Calu3 (cell line): Measurements from ENCODE around the gene TRMT112. TPM values are rescaled to one million over a fixed set of nuclear protein-coding genes. Genes with fewer than 3 reads are reported as not detected.

Source experiments
- BruUV-seq: library from RNA; stranded (reverse); fragments of 400-500 nt; replicated peaks from 2 replicates; lab custom pipeline; 2021; lab: Mats Ljungman, UMichigan
- CTCF ChIA-PET: fragments of 300-600 bp; sonication (Branson Sonifier 250); formaldehyde crosslinking; loops from one replicate; lab custom pipeline; 2022; ENCODE audit warnings: antibody characterized with exemption; lab: Charles Lee
- DNase-seq: peaks from one replicate; pipeline ENCODE4 v3.0.0; 2022
- H3K27ac Mint-ChIP-seq: one replicate; pipeline ENCODE4 v1.8.0; 2022; ENCODE audit warnings: mixed read lengths; ENCODE audit not compliant: unreplicated experiment
- H3K27me3 Mint-ChIP-seq: one replicate; pipeline ENCODE4 v1.8.0; 2022; ENCODE audit warnings: mixed read lengths; ENCODE audit not compliant: unreplicated experiment
- H3K36me3 Mint-ChIP-seq: one replicate; pipeline ENCODE4 v1.8.0; 2022; ENCODE audit warnings: mild to moderate bottlenecking, moderate library complexity, mixed read lengths; ENCODE audit not compliant: insufficient read depth, unreplicated experiment
- H3K4me1 Mint-ChIP-seq: one replicate; pipeline ENCODE4 v1.8.0; 2022; ENCODE audit warnings: mild to moderate bottlenecking, low read depth, mixed read lengths; ENCODE audit not compliant: unreplicated experiment
- H3K4me3 Mint-ChIP-seq: one replicate; pipeline ENCODE4 v1.8.0; 2022; ENCODE audit warnings: mild to moderate bottlenecking, low read depth, moderate library complexity, mixed read lengths; ENCODE audit not compliant: unreplicated experiment
- H3K9me3 Mint-ChIP-seq: one replicate; pipeline ENCODE4 v1.8.0; 2022; ENCODE audit warnings: low read depth, mixed read lengths; ENCODE audit not compliant: unreplicated experiment
- CTCF ChIP-seq: fragments of 200-600 bp; IDR thresholded peaks from one replicate; pipeline ENCODE4 v1.8.0; 2022; ENCODE audit warnings: antibody characterized with exemption; ENCODE audit not compliant: unreplicated experiment
- intact Hi-C: fragments of 100-400 bp; cut with micrococcal nuclease; formaldehyde crosslinking; loops from one replicate; pipeline ENCODE4 v1.10.0; 2022; ENCODE audit not compliant: unreplicated experiment
- total RNA-seq: library from RNA; stranded (reverse); gene quantifications from 2 replicates; pipeline ENCODE4 v1.2.3, GENCODE V29; 2022

The TRMT112 gene
- total RNA-seq, 1 experiment from 2014 or later, result 197 TPM

- BruUV-seq, result no TSS peak
- CTCF ChIA-PET, result no interaction called here
- DNase-seq, result no peak
- Mint-ChIP-seq H3K4me1 (peaks cover 7% of the 10 kb centered on the region), H3K9me3 (no peaks in the 10 kb centered on the region), H3K27me3 (peaks cover 83% of the 10 kb centered on the region), H3K36me3 (peaks cover 7% of the 10 kb centered on the region), H3K4me3 (peak overlapping the region; percentile 24), H3K27ac (no peak overlapping the region)
- TF ChIP-seq CTCF, result no peak
- intact Hi-C loops, result no loop called here
Measured at GRCh38 chr11:64292460-64293254, 24.7 kb downstream of the TRMT112 start.

DNA sequence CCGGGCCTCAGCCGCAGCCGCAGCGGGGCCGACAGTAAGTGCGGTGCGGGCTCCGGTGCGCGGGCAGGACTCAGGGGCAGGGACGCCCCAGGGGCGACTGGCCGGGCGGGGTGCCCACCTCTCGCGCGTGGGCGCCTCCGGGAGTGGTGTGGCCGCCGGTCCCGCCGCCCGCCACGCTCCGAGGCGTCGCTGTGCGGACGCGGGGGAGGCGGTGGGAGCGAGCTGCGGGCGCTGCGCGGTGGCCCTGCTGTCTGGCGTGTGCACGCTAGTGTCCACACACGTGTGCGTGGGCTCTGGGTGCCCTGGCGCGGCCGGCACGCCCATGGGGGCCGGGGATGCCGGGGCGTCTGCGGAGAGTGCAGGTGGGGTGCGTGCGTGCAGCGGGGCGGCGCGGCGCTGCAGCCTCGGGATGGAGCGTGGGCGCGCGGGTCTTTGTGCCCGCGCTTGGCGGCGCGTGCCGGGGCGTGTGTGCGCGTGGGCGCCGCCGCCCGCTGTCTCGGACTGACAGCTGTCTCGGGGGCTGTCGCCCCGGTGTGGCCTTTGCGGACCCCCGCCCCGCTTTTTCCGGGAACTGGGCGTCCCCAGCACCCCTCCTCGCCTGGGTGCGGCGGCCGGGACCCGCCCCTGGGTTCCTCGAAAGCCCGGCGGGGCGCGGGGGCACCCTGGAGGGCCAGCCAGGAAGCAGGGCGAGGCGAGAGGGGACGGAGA lies 25.5 kb downstream of the TRMT112 start:
- no TSS peak for BruUV-seq
- DNase-seq, result no peak
- Mint-ChIP-seq H3K27me3 (peaks cover 76% of the 10 kb centered on the region), H3K4me3 (peak overlapping the region; percentile 24), H3K27ac (no peak overlapping the region), H3K9me3 (no peaks in the 10 kb centered on the region), H3K36me3 (peaks cover 9% of the 10 kb centered on the region), H3K4me1 (peaks cover 9% of the 10 kb centered on the region)
- CTCF ChIA-PET, result no interaction called here
- intact Hi-C loops, result no loop called here
- TF ChIP-seq CTCF, result no peak

GRCh38 chr11:64291262-64291751 lies 26.1 kb downstream of the TRMT112 start, which contains the start of gene KCNK4:
KCNK4 (plus strand) TSS chr11:64291302; CDS start chr11:64293019, 1,717 bp downstream.
- Mint-ChIP-seq H3K4me3 (peak within 1 kb of the TSS; percentile 12), H3K4me1 (peaks cover 15% of the 10 kb centered on the region), H3K36me3 (peaks cover 12% of the 10 kb centered on the region), H3K27ac (no peak within 1 kb of the TSS), H3K27me3 (peaks cover 70% of the 10 kb centered on the region), H3K9me3 (no peaks in the 10 kb centered on the region)
- no peak for DNase-seq
- intact Hi-C loops, result no loop called here
- CTCF ChIA-PET, result interaction anchor here (1.2 kb wide), 1 partner anchor 7 kb away, joined by 3 read pairs; no protein-coding TSS in a partner anchor
- TF ChIP-seq CTCF, result no peak
- no TSS peak for BruUV-seq

DNA sequence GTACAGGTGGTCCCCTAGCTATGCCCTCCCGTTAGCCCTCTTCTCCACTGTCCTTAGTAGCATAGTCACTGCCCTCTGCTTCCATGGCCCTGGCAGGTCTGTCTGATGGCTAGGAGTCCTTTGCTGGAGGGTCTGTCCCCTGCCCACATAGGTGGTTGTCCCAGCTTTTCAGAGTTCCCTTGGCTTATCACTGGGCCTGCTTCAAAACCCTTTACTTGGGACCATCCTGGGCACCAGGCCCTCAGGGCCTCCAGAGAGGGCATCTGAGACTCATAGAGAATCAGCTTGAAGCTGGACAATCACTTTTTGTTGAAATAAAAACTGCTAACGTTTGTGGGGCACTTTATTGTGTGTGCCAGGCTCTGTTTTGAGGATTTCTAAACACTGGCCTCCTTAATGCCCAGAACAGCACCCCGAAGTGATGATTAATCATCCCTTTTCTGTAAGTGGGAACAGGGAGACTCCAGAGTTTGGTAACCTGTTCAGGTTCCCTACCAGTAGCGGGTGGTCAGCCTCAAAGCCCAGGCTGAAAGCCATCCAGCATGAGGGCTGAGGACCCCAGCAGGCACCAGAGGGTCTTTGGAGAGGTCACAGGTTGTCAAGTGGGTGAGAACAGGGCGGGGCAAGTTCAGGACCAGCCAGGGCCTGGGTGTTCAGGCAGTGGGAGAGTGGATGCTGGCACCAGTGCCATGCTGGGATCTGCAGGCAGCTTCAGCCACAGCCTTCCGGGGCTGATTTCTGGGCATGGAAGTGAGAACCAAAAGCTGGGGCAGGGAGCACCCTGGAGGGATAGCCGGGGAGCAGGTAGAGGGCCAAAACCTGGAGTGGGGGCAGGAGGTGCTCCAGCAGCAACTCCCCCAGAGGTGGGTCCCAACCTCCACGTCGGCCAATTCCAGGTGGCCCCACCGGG lies 26.8 kb downstream of the TRMT112 start:
- Mint-ChIP-seq H3K9me3 (no peaks in the 10 kb centered on the region), H3K4me1 (peaks cover 17% of the 10 kb centered on the region), H3K27me3 (peaks cover 63% of the 10 kb centered on the region), H3K4me3 (peak overlapping the region; percentile 12), H3K36me3 (peaks cover 14% of the 10 kb centered on the region), H3K27ac (no peak overlapping the region)
- BruUV-seq, result no TSS peak
- TF ChIP-seq CTCF, result no peak
- CTCF ChIA-PET, result interaction anchor here (0.8 to 1.2 kb wide), 2 partner anchors 8 to 86 kb away, joined by 3 to 4 read pairs; no protein-coding TSS in a partner anchor
- intact Hi-C loops, result no loop called here
- DNase-seq, result no peak
